HG03378 (cell line): ENCODE data around the gene UTP4.

Experiments used
- ATAC-seq: cut with Tn5 transposase; IDR thresholded peaks from one replicate; pipeline ENCODE4 v1.9.1; 2021; ENCODE audit warnings: mild to moderate bottlenecking, moderate library complexity; ENCODE audit not compliant: unreplicated experiment

Gene UTP4

DNA sequence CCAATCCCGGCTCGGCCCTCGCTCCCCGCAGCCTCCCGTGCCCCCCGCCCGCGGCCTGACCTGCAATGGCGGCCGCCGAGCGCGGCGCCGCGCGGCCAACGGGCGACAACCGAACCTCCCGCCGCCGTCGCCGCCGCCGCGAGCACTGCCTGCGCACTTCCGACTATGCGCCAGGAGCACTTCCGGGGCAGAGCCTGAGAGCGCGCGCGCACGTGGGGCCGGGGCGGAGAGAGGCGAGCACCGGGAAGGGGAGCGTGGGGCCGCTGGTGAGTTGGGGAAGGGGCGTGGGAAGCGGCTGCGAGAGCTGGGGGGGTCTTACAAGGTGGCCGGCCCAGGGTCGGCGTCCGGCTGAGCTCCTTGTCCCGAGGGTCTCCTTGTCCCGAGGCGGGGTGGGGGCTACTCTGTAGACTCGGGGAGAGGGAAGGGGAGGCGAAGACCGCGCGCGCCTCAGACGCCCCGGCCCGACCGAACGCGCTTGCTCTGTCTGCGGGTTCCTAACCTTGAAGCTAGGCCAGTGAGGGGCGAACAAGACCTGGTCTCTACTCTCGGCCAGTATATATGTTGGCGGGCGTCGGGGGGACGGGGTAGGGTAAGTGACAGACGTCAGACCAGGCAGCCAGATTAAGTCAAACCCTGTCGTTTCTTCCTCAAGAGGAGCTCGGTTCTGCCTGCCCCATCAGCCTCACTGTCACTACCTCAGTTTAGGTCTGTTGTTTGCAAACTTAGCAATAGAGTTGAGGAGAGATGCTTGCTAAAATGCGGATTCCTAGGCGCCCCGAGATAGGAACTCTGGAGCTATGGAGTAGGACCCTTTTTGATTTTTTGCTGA is at the start of gene UTP4, which contains the start of gene CHTF8:
Gene UTP4 (plus strand): TSS at position 226 of the 829 bp plus-strand sequence. CDS start 811 bp downstream, outside the sequence.
Gene CHTF8 (minus strand): TSS at position 165 of the 829 bp plus-strand sequence. CDS start 11,130 bp downstream, outside the sequence.
- ATAC-seq, result peak; percentile 46

DNA sequence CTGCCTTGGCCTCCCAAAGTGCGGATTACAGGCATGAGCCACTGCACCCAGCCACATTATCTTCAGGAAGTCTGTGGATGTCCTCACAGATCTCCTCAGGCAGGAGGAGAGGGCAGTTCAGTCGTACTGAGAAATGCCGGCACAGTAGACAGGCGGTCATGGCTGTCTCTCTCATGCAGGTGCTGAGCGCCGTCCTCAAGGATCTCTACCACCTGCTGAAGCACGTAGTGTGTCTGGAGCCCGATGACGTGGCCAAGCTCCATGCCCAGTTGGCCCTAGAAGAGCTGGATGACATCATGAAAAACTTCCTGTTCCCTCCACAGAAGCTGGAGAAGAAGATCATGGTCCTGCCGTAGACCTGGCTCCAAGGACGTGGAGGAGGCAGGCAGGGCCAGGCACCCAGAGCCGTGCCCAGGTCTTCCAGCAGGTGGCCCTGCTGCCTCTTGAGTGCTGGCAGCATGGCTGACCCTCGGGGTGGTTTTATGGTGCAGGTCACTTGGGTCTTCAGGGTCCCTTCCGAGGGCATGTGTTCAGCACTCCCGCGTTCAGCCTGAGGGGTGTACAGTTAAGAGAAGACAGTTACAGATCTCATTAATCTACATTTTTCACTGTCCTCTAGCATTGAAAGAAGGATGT is 49.0 kb upstream of the UTP4 start:
- no peak for ATAC-seq

DNA sequence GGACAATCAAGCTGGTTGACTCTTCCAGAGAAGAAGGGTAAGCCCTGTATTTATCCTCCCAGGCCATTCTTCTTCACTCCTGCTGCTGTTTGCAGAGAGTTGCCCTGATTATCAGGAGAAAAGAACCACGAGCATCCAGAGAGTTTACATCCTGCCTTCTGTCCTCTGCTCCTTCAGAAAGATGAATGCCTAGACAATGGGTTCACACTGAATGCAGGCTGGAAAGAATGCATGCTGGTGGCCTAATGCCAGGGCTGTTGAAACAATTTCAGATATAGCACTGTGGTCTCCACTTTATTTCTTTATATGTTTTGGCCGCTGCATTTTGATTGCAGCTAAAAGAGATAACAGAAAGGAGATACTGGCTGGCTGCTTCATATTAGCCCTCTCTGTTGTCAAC is 48.2 kb upstream of the UTP4 start:
- ATAC-seq, result no peak

- ATAC-seq, result no peak
Observed at GRCh38 chr16:69085032-69085695, 47.3 kb upstream of the UTP4 start.

DNA sequence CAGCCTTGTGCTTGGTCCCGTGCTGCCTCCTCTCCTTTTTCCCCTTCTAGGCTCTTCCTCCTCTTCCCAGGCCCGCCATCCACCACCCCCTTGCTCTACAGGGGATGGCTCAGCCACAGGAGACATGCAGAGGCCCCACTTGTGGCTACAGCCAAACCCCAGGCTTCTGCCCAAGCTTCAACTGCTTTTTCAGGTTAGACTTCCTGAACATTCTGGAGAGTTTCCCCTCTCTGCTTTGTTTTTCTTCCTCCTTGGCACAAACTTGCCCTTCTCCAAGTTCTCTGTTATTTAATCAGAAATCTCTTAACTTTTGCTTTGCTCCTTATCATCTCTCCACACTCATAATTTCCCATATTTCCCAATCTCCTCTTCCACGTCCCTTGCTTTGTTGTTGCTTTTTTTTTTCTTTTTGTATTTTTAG is 45.3 kb upstream of the UTP4 start:
- ATAC-seq, result no peak

GRCh38 chr16:69088684-69089083 is 43.8 kb upstream of the UTP4 start:
- ATAC-seq, result no peak

GRCh38 chr16:69089091-69089910 is 43.1 kb upstream of the UTP4 start:
- no peak for ATAC-seq

- ATAC-seq, result no peak
Observed at GRCh38 chr16:69093974-69094373, 38.5 kb upstream of the UTP4 start.

GRCh38 chr16:69094501-69094900 is 37.9 kb upstream of the UTP4 start:
- ATAC-seq, result no peak

DNA sequence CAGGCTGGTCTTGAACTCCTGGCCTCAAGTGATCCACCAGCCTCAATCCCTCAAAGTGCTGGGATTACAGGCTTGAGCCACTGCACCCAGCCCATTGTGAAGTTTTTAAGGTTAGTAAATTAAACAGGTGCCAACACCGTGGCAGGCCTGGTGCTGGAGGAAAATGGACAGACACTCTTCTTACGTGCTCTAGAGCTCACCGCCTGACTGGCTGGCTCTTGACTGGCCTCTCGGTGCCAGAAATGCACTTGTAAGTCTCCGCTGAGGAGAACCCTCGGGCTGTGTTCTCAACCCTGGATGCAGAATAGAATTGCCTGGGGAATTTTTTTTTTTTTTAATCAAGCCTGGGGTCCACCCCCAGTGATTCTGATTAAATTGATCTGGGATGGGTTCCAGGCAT is 37.3 kb upstream of the UTP4 start:
- ATAC-seq, result no peak

DNA sequence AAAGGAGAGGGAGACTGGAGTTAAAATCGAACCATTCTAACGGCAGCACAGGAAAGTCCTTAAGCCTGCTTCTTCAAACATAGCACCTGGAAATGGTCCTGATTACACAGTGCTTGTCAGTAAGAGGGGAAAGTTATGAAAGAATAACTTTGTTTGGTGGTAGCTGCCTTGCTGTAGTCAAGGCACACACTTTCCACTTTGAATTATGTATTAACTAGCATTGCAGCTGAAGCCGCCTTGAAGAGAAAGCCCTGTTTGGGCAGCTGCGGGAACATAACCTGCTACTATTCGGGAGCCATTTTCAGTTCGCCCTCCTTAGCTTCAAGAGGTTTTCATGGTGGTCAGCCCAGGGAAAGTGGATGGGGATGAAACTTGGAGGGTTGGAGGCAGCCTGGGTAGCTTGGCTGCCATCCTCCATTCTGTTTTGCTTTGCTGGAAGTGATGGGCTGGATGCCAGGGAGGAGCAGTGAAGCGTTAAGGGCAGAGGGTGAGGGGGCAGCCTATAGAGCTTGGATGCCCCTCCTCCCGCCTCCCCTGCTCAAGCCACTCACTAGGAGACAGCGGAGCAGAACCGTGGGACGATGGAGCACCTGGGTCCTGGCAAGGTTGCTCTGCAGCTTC is 32.3 kb upstream of the UTP4 start:
- no peak for ATAC-seq

- no peak for ATAC-seq
Observed at GRCh38 chr16:69105501-69106361, 26.7 kb upstream of the UTP4 start, which contains the start of gene HAS3. HAS3 (plus strand) TSS chr16:69105653; CDS start chr16:69109396, 3,743 bp downstream.

GRCh38 chr16:69106491-69107315 is 25.7 kb upstream of the UTP4 start:
- ATAC-seq, result no peak

GRCh38 chr16:69107316-69107962 is 25.0 kb upstream of the UTP4 start:
- ATAC-seq, result no peak

DNA sequence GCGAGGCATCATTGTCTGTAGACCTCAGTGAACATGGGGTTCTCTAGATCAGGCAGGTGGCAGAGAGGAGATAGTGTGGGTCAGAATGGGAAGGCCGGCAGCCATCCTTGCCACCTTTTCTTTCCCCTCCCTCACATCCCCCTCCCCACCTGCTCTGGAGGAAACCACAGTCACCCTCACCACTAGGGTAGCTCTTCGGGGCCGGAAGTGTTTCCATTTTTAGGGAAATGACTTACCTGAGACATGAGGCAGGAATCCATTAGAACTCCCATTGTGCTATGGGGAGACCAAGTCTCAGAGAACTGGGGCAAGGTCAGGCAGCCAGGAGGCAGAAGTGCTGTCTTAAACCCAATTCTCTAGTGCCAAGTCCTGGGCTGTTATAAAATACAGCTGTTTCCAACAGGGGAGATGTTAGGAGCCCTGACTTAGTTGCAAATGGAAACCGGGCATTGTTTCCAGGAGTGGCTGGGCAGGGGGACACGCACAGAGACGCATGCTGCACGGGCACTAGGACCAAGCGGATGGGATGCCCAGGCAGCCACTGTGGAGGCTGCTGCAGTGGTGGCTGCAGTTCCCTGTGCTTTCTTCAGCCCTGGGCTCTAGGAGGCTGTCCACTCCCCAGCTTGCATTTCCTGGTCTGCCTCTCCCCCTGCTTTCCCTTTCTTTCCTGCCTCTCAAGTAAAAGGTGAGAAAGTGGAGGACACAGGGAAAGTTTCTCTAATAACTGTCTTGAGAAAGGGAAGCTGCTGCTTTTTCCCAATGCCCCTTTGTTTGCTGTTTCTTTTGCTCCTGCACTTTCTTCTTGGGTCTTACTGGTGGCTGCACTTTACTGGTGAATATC is 24.2 kb upstream of the UTP4 start:
- no peak for ATAC-seq

DNA sequence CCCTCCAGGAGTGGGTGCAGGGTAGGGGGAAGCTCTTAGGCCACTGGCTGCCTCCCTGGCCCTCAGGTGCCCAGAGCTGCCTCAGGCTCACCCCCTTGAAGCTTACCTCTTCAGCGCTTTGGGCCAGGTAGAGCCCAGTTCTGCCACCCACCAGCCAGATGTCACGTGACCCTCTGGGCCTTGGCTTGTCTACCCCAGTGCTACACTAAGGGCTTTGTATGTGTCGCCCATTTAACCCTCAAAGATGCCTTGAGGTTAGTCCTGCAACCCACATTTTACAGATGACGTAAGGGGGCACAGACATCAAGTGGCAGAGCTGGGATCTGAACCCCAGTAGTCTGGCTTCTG is 23.6 kb upstream of the UTP4 start:
- no peak for ATAC-seq
